SK-N-SH (cell line): ENCODE data around the gene ABHD12.

Source experiments
- CTCF ChIP-seq: fragments of 200-600 bp; sonication (generic); IDR thresholded peaks from 2 replicates; pipeline ENCODE4 v1.6.1; 2017; ENCODE audit warnings: antibody characterized with exemption, mild to moderate bottlenecking, moderate library complexity
- GABPA ChIP-seq: IDR thresholded peaks from 2 replicates; pipeline ENCODE4 v1.4.0; 2012; ENCODE audit warnings: low read depth, mild to moderate bottlenecking
- NRF1 ChIP-seq: IDR thresholded peaks from 2 replicates; pipeline ENCODE4 v1.6.1; 2012; ENCODE audit warnings: low read depth, mild to moderate bottlenecking, low read length
- SIN3A ChIP-seq: IDR thresholded peaks from 2 replicates; pipeline ENCODE4 v1.6.1; 2012; ENCODE audit warnings: low read depth, mild to moderate bottlenecking, low read length, moderate library complexity, borderline replicate concordance

- TF ChIP-seq CTCF (no peak), SIN3A (no peak), GABPA (no peak), NRF1 (no peak)
Observed at GRCh38 chr20:25313593-25313992, 77.0 kb downstream of the ABHD12 start.
